Measurements from ENCODE around the gene SNRNP35. TPM values are rescaled to one million over a fixed set of nuclear protein-coding genes. Genes with fewer than 3 reads are reported as not detected.

The SNRNP35 gene
- total and polyA plus RNA-seq, 4 donors: 19.3 to 67.0 (median 20.5) TPM

DNA sequence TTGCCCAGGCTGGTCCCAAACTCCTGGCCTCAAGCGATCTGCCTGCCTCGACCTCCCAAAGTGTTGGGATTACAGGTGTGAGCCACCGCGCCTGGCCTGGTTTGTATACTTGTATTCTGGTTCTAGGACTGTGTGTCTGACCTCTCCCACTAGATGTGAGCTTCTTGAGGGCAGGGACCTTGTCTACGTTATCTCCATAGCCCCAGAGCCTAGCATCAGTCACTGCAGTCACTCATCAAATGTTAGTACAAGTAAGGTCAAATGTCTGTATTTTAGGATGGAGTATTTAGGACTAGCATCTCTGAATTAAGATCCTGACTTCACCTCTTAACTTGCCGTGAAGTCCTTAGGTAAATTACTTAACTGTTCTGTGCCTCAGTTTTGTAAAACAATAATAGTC lies 24.3 kb upstream of the SNRNP35 start:
- Histone ChIP-seq H3K27me3 (ENCODE audit: control insufficient read depth in 3 of 3, insufficient read depth in 3 of 3, low read length in 2 of 3) (no peaks in the 10 kb centered on the region), H3K36me3 (ENCODE audit: control insufficient read depth in 4 of 4, insufficient read depth in 4 of 4, low read length in 4 of 4) (peaks cover 0 to 8% (median 4%) of the 10 kb centered on the region in 4 donors), H3K9ac (ENCODE audit: insufficient read depth in 1 of 2, low read length in 2 of 2) (no peak overlapping the region), H3K27ac (ENCODE audit: low read depth in 1 of 2, low read length in 1 of 2) (peak overlapping the region in 1 of 2 donors; percentile 12), H3K4me3 (peak overlapping the region; percentile 8), H3K9me3 (ENCODE audit: control insufficient read depth in 4 of 4, insufficient read depth in 3 of 4, low read length in 3 of 4) (no peaks in the 10 kb centered on the region), H3K4me1 (ENCODE audit: control insufficient read depth in 5 of 5, insufficient read depth in 5 of 5, low read length in 5 of 5) (peaks cover 0 to 9% (median 2%) of the 10 kb centered on the region in 5 donors)
- TF ChIP-seq, protein P1, sequence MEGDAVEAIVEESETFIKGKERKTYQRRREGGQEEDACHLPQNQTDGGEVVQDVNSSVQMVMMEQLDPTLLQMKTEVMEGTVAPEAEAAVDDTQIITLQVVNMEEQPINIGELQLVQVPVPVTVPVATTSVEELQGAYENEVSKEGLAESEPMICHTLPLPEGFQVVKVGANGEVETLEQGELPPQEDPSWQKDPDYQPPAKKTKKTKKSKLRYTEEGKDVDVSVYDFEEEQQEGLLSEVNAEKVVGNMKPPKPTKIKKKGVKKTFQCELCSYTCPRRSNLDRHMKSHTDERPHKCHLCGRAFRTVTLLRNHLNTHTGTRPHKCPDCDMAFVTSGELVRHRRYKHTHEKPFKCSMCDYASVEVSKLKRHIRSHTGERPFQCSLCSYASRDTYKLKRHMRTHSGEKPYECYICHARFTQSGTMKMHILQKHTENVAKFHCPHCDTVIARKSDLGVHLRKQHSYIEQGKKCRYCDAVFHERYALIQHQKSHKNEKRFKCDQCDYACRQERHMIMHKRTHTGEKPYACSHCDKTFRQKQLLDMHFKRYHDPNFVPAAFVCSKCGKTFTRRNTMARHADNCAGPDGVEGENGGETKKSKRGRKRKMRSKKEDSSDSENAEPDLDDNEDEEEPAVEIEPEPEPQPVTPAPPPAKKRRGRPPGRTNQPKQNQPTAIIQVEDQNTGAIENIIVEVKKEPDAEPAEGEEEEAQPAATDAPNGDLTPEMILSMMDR (IDR thresholded peaks at IDR 0.05; ENCODE audit: control extremely low read depth, extremely low read depth): no peak
- WGBS, 2 donors: 78 to 89% methylated on average over 6 of the region's 6 CpGs
- DNase-seq: no peak
- ATAC-seq (ENCODE audit: insufficient read depth, low FRiP score): no peak

DNA sequence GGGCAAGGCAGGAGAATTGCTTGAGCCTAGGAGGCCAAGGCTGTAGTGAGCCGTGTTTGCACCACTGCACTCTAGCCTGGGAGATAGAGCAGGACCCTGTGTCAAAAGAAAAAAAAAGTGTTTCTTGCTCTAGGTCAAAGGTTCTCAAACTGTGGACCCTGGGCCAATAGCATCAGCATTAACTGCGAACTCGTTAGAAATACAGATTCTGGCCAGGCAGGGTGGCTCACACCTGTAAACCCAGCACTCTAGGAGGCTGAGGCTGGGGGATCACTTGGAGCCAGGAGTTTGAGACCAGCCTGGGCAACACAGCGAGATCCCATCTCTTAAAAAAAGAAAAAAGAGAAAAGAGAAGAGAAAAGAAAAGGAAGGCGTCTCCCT lies 22.3 kb upstream of the SNRNP35 start:
- TF ChIP-seq, protein P1 (IDR thresholded peaks at IDR 0.05; ENCODE audit: control extremely low read depth, extremely low read depth): no peak
- H3K27me3 ChIP-seq (ENCODE audit: control insufficient read depth in 3 of 3, insufficient read depth in 3 of 3, low read length in 2 of 3): no peaks in the 10 kb centered on the region
- DNase-seq (no peak), ATAC-seq (ENCODE audit: insufficient read depth, low FRiP score) (no peak)
- peak overlapping the region; percentile 89 for H3K4me3 ChIP-seq
- H3K27ac ChIP-seq (ENCODE audit: low read depth in 1 of 2, low read length in 1 of 2): peak overlapping the region in 1 of 2 donors; percentile 91
- WGBS, 2 donors: 30 to 31% methylated on average over 5 of the region's 5 CpGs
- H3K4me1 ChIP-seq (ENCODE audit: control insufficient read depth in 5 of 5, insufficient read depth in 5 of 5, low read length in 5 of 5): peaks cover 0 to 9% (median 2%) of the 10 kb centered on the region in 5 donors
- peaks cover 0 to 3% (median 0%) of the 10 kb centered on the region in 4 donors for H3K36me3 ChIP-seq (ENCODE audit: control insufficient read depth in 4 of 4, insufficient read depth in 4 of 4, low read length in 4 of 4)
- H3K9ac ChIP-seq (ENCODE audit: insufficient read depth in 1 of 2, low read length in 2 of 2): no peak overlapping the region
- no peaks in the 10 kb centered on the region for H3K9me3 ChIP-seq (ENCODE audit: control insufficient read depth in 4 of 4, insufficient read depth in 3 of 4, low read length in 3 of 4)

DNA sequence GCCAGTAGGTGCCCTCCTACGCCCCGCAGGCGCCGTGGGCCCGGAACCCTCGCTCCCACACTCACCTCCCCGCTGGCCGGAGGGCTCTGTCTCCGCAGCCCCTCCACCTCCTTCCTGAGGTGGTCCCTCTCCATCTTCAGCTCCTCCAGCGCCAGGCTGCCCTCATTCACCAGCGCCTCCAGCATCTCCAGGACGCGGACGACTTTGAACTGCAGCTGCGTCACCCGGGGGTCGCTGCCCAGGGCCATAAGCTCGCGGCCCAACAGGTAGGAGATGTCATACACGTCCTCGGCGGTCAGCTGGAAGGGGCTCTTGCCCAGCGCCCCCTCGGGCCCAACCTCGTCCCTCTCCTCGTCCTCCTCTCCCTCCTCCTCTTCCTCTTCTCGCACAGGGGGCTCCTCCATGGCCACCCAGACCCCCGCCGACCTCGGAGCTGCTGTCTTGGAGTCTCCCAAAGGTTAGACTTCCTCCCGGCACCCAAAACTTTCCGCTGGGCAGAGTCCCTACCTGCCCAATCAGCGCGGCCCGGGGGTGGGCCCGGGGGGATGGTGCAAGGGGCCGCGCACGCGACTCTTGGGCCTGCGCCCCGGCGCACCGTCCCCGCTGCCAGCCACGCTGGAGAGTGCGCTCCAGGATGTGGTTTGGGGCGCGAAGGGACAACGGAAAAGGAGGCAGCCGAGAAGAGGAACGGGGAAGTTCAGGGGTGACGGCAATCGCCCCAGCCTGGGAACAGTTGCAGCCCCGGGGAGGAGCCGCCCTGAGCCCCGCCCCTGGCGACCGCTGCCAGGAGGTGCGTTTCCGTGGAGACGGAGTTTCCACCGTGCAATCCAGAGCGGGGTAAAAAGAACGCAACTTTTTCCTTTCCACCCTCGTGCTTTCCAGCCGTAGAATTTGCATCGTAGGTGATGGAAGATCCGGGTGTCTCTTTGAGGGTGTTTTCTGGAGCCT lies 21.6 kb upstream of the SNRNP35 start, which contains the start of gene RILPL2:
Gene RILPL2 (minus strand): TSS at position 668 of the 948 bp plus-strand sequence. CDS start 264 bp downstream, at position 404.
- TF ChIP-seq, protein P1 (IDR thresholded peaks at IDR 0.05; ENCODE audit: control extremely low read depth, extremely low read depth): no peak
- Histone ChIP-seq H3K36me3 (ENCODE audit: control insufficient read depth in 4 of 4, insufficient read depth in 4 of 4, low read length in 4 of 4) (no peaks in the 10 kb centered on the region), H3K4me1 (ENCODE audit: control insufficient read depth in 5 of 5, insufficient read depth in 5 of 5, low read length in 5 of 5) (peaks cover 0 to 9% (median 2%) of the 10 kb centered on the region in 5 donors), H3K9me3 (ENCODE audit: control insufficient read depth in 4 of 4, insufficient read depth in 3 of 4, low read length in 3 of 4) (no peaks in the 10 kb centered on the region), H3K27ac (ENCODE audit: low read depth in 1 of 2, low read length in 1 of 2) (peak within 1 kb of the TSS; percentile 34 to 91), H3K27me3 (ENCODE audit: control insufficient read depth in 3 of 3, insufficient read depth in 3 of 3, low read length in 2 of 3) (no peaks in the 10 kb centered on the region), H3K4me3 (peak within 1 kb of the TSS; percentile 89), H3K9ac (ENCODE audit: insufficient read depth in 1 of 2, low read length in 2 of 2) (peak within 1 kb of the TSS; percentile 40 to 48)
- 0% methylated on average over 69 of the region's 69 CpGs for WGBS, 2 donors
- ATAC-seq (ENCODE audit: insufficient read depth, low FRiP score) (peak; percentile 93), DNase-seq (peak; percentile 83 to 88 (median 86))
